ENCODE data around the gene WDFY1.
"Not testable (repeated sequence)": the region's sequence is repeated elsewhere in the genome, so short reads cannot be mapped to it uniquely, and the experiment has no call there.

The WDFY1 gene

GRCh38 chr2:223897669-223898330, 47.3 kb downstream of the WDFY1 start:
- DNase-seq (ENCODE audit: low read depth in 2 of 3, low spot score in 1 of 3) = no peak

GRCh38 chr2:223896833-223897311, 48.3 kb downstream of the WDFY1 start:
- peak in 1 of 3 donors; percentile 9 for DNase-seq (ENCODE audit: low read depth in 2 of 3, low spot score in 1 of 3)

DNA sequence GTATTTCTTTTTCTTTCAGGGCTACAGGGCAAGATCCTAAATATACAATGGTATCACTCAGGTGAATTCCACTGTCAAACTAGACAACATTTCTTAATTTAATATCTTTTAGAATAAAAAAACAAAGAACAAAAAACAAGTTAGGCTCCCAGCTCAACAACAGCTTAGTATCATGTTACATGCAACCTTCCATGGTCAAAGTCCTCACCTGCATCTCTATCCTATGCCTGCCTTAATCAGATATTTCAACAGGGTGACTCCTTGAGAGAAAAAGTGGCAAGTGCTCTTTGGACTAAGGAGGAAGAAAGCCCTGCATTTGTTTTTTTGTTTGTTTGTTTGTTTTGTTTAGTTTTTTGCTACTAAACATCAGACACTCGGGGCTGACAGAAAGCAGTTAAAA, 50.2 kb downstream of the WDFY1 start:
- no peak for DNase-seq (ENCODE audit: low read depth in 2 of 3, low spot score in 1 of 3)

DNA sequence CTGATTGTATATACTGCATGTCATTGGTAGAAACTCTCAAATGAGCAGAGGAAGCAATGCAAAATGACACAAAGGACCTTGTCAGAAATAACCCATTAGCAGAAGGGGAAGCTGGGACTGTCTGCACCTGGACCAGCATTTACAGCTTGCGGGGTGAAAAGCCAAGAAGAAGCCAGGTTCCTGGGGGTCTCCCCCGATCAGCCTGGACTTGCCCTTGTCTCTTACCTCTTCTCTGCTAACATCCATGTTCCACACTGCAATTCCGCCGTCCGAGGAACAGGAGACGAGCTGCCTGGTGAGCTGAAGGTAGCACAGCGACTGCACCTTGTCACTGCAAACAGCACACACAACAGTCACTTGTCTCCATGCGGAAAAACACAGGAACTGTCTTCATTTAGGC, 51.1 kb downstream of the WDFY1 start:
- DNase-seq (ENCODE audit: low read depth in 2 of 3, low spot score in 1 of 3) = no peak

DNA sequence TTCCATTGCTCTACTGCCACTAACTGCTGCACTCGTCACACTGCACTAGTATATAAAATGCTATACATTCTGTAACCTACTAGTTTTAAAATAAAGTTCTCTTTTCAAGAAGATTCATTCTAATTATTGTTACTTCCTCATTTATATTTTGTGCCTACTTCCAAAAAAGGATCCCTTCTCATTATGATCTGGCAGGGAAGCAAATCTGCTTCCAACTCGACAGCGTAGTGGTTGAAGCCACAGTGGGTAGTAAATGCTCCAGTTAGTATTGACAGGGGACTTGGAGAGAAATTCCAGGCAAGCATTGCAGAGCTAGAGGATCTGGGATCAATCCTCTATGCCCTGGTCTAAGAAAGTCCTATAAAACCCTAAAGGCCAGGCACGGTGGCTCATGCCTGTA, 54.4 kb downstream of the WDFY1 start:
- DNase-seq (ENCODE audit: low read depth in 2 of 3, low spot score in 1 of 3) = no peak

DNA sequence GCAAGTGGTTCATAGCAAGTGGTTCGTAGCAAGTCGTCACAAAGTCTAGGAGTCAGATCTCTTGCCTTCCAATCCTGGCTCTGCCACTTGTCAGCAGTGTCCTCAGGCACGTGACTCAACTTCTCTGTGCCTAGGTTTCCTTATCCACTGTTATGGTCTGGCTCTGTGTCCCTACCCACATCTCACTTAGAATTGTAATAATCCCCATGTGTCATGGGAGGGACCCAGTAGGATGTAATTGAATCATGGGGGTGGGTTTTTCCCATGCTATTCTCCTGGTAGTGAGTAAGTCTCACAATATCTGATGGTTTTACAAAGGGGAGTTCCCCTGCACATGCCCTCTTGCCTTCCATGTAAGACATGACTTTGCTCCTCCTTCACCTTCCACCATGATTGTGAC, 55.9 kb downstream of the WDFY1 start:
- DNase-seq (ENCODE audit: low read depth in 2 of 3, low spot score in 1 of 3) = no peak

DNA sequence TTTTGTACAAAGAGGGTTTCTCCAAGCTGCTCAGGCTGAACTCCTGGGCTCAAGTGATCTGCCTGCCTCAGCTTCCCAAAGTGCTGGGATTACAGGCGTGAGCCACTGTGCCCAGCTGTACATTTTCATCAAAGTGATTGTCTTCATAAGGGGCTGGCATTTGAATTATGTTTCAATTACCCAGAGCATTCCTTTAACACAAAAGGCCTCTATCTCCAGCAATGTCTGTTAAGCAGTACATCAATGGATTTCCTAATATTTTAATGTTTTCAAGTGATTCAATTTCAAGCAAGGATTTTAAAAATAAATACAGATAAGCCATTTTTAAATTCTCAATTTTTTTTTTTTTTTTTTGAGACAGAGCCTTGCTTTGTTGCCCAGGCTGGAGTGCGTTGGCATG, 56.9 kb downstream of the WDFY1 start:
- no peak for DNase-seq (ENCODE audit: low read depth in 2 of 3, low spot score in 1 of 3)

GRCh38 chr2:223887127-223887526, 58.0 kb downstream of the WDFY1 start:
- DNase-seq (ENCODE audit: low read depth in 2 of 3, low spot score in 1 of 3) = no peak

- no peak for DNase-seq (ENCODE audit: low read depth in 2 of 3, low spot score in 1 of 3)
Observed at GRCh38 chr2:223886726-223887125, 58.4 kb downstream of the WDFY1 start.

GRCh38 chr2:223884399-223884798, 60.7 kb downstream of the WDFY1 start:
- DNase-seq (ENCODE audit: low read depth in 2 of 3, low spot score in 1 of 3) = no peak

GRCh38 chr2:223882715-223883114, 62.4 kb downstream of the WDFY1 start:
- no peak for DNase-seq (ENCODE audit: low read depth in 2 of 3, low spot score in 1 of 3)

DNA sequence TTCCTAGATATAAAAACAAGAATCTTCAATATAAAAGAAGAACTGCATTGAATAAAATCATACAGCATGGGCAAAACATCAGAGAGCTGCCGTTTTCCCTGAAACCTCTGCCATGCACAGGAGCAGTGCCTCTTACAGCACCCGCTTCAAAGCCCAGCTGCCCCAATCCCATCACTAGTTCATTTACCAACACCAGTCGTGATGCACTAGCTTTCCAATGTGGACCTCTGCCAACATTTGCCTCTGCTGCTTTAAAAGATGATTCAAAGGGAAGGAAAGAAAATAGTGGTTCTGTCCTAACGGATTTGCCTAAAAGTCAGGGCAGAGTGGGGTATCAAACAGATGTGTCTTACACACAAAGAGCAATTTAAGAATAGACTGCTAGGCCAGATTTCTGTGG, 64.3 kb downstream of the WDFY1 start:
- DNase-seq (ENCODE audit: low read depth in 2 of 3, low spot score in 1 of 3) = no peak

DNA sequence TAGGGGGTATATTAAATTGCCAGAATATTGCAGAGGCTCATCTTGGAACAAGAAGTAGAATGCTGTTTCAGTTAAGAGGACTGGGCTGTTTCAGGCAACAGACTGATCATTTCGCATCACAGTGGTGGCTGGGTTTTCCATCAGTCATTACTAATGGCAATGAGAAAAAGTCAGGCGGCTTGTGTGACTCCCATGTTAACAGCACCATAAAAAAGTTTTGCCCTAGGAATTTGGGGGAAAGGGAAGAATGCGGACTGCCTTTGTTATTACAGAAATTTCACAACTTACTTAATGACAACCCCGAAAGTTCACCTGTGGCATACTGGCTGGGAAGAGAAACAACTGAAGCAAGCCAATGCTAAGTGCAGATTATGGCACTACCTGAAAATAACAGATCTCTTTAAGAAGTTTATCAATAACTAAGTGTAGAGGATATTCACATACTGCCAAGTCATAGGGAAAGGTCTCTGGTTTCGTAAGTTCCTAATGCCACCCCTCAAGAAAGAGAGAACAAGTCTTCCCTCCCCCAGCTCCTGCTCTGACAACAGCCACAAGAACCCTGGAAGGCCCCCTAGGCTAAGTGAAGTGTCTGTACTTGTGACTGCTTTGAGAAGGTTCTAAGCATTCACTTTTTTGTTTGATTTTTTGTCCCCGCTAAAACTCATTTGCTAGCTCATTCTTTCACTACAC, 67.3 kb downstream of the WDFY1 start:
- no peak for DNase-seq (ENCODE audit: low read depth in 2 of 3, low spot score in 1 of 3)

DNA sequence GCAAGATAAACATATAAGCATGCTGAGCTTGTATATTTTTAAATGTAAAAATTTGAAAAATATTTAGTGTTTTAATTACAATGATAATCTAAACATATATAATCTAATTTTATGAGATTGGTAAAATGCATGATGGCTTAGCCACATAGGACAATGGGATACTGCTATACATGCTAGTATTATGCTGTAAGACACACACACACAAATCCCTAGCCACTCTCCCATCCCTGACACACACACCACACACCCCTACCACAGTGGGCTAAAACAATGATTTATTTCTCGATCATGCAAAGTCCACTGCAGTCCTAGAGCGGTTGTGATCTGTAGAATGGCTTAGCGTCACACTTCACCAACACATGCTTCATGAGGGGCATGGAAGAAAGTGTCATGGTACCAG, 71.5 kb downstream of the WDFY1 start:
- no peak for DNase-seq (ENCODE audit: low read depth in 2 of 3, low spot score in 1 of 3)

DNA sequence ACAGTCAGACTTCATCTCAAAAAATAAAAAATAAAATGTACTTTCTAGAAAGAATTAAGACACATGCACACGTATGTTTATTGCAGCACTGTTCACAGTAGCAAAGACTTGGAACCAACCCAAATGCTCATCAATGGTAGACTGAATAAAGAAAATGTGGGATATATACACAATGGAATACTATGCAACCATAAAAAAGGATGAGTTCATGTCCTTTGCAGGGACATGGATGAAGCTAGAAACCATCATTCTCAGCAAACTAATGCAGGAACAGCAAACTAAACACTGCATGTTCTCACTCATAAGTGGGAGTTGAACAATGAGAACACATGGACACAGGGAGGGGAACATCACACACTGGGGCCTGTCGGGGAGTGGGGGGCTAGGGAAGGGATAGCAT, 72.4 kb downstream of the WDFY1 start:
- DNase-seq (ENCODE audit: low read depth in 2 of 3, low spot score in 1 of 3) = not testable (repeated sequence)

- DNase-seq (ENCODE audit: low read depth in 2 of 3, low spot score in 1 of 3) = not testable (repeated sequence)
Observed at GRCh38 chr2:223871661-223872060, 73.5 kb downstream of the WDFY1 start.

- DNase-seq (ENCODE audit: low read depth in 2 of 3, low spot score in 1 of 3) = no peak
Observed at GRCh38 chr2:223870840-223871611, 74.1 kb downstream of the WDFY1 start.

- no peak for DNase-seq (ENCODE audit: low read depth in 2 of 3, low spot score in 1 of 3)
Observed at GRCh38 chr2:223868005-223868404, 77.1 kb downstream of the WDFY1 start.

- no peak for DNase-seq (ENCODE audit: low read depth in 2 of 3, low spot score in 1 of 3)
Observed at GRCh38 chr2:223865907-223866508, 79.1 kb downstream of the WDFY1 start.

GRCh38 chr2:223865124-223865523, 80.0 kb downstream of the WDFY1 start:
- DNase-seq (ENCODE audit: low read depth in 2 of 3, low spot score in 1 of 3) = no peak

DNA sequence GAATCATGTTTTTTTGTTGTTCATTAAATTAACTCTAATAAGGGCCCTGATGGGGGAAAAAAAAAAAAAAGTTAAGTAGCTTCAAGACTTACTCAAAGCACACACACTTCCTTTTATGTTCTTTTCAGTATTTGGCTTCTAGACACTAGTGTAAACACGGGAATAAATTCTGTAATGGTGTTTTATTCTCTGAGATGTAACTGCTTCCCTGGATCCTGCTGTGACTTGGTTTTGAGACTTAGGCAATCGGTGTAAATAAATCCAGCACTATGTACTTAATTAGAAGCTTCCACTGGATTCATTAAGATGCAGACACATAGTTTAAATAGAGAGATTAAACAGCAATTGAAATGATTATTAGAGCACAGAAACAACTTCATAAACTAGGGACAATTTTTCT, 81.6 kb downstream of the WDFY1 start:
- DNase-seq (ENCODE audit: low read depth in 2 of 3, low spot score in 1 of 3) = no peak

All from stimulated activated CD4-positive, alpha-beta T cell treated with anti-CD3 and anti-CD28 coated beads, Interleukin-12 subunit alpha, Interleukin-12 subunit beta, amount 100 ng/mL, for 48 hours (primary cell).